Transverse colon (tissue), 4 donors: ENCODE results near the gene KYNU. TPM values are rescaled to one million over a fixed set of nuclear protein-coding genes. Genes with fewer than 3 reads are reported as not detected.
"Not testable (repeated sequence)": the region's sequence is repeated elsewhere in the genome, so short reads cannot be mapped to it uniquely, and the experiment has no call there.

Experiments
- DNase-seq: peaks from one replicate; pipeline ENCODE4 v3.0.0-alpha.2; 2019
- H3K27ac ChIP-seq, 4 donors: fragments of 200-600 bp; sonication (generic); 2 replicates each; pipeline ENCODE4 v1.5.1; 2016 to 2018; ENCODE audit warnings: inconsistent platforms in 4 of 4
- H3K27me3 ChIP-seq: fragments of 200-600 bp; sonication (generic); 2 replicates; pipeline ENCODE4 v1.5.1; 2017; ENCODE audit warnings: inconsistent platforms
- H3K36me3 ChIP-seq, 4 donors: fragments of 200-600 bp; sonication (generic); 2 replicates each; pipeline ENCODE4 v1.5.1; 2017 to 2019; ENCODE audit warnings: inconsistent platforms in 4 of 4
- H3K4me1 ChIP-seq, 4 donors: fragments of 200-600 bp; sonication (generic); 2 replicates each; pipeline ENCODE4 v1.5.1; 2017 to 2020; ENCODE audit warnings: inconsistent platforms in 4 of 4
- H3K4me3 ChIP-seq, 4 donors: fragments of 200-600 bp; sonication (generic); 1 replicate in 1 of 4; 2 replicates in 3 of 4; pipeline versions ENCODE4 v1.5.1 to v1.6.1; 2017 to 2019; ENCODE audit warnings: inconsistent platforms in 4 of 4
- H3K9me3 ChIP-seq, 2 donors: fragments of 200-600 bp; sonication (generic); 2 replicates each; pipeline ENCODE4 v1.5.1; 2017 to 2019; ENCODE audit warnings: inconsistent platforms in 2 of 2
- EP300 ChIP-seq: sonication (generic); formaldehyde crosslinking; IDR thresholded peaks from one replicate; pipeline ENCODE4 v1.6.1; 2017; ENCODE audit warnings: antibody characterized with exemption, low read depth
- POLR2A ChIP-seq: fragments of 450-650 bp; IDR thresholded peaks from one replicate; pipeline ENCODE4 v1.6.1; 2016; ENCODE audit warnings: antibody characterized with exemption, mild to moderate bottlenecking, moderate library complexity
- POLR2AphosphoS5 ChIP-seq, 3 donors: sonication (generic); formaldehyde crosslinking; IDR thresholded peaks; one replicate each; pipeline ENCODE4 v1.6.1; 2016; ENCODE audit warnings: antibody characterized with exemption in 3 of 3
- WGBS, 2 donors: methylation state at CpG; one replicate each; pipeline ENCODE4 v1.1.5; 2018; ENCODE audit warnings: low coverage in 1 of 2; 5-methylcytosine and 5-hydroxymethylcytosine counted together
- in situ Hi-C, 4 donors: fragments of 200-750 bp; cut with MboI; loops; one replicate each; pipeline versions ENCODE4 v1.15.0 to v1.15.1; 2017; ENCODE audit warnings: low sequenced_read_pairs in 3 of 4, low pct_ligation_motif_present in 1 of 4, low pct_unique_long_range_greater_than_20kb in 1 of 4
- intact Hi-C: fragments of 100-400 bp; cut with DNase I; formaldehyde crosslinking; loops from one replicate; pipeline ENCODE4 v1.15.1; 2023; ENCODE audit warnings: low total_unique reads
- total RNA-seq, 4 donors: library from RNA; depleted of rRNA; stranded (reverse); fragments of >200 nt; gene quantifications; one replicate each; pipeline ENCODE4 v1.1.0, GENCODE V29; 2016
- TF ChIP-seq, protein P1 (sequence below), 5 experiments: fragments of 200-600 bp in 3 of 5; fragments of 450-650 bp in 2 of 5; sonication (generic) in 3 of 5; IDR thresholded peaks; 1 replicate in 2 of 5; 2 replicates in 3 of 5; pipeline ENCODE4 v1.5.1; 2016 to 2017; ENCODE audit warnings: antibody characterized with exemption in 5 of 5, inconsistent platforms in 3 of 5, mild to moderate bottlenecking in 2 of 5, moderate library complexity in 1 of 5

The KYNU gene
- total RNA-seq, 4 donors from 2014 or later, result 1.2 to 4.6 TPM; not detected in 2

DNA sequence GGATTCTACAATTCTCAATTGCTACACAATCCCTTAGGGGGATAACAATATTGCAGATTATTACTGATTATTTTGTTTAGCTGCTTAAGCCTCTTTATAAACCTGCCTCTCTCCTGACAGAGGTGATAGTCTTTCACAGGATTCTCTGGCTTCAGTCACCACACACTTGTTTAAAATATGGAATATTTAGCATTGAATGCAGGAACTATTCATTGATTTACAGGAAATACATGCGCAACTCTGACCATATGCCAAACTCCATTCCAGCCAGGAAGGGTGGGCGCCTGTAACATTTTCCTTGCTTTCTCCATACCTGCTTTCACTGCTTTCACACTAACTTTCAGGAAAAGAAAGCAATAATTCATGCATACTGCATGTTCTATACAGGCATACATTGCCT, 207.0 kb downstream of the KYNU start:
- Histone ChIP-seq H3K9me3 (no peaks in the 10 kb centered on the region), H3K4me1 (no peaks in the 10 kb centered on the region), H3K27me3 (no peaks in the 10 kb centered on the region), H3K4me3 (no peak overlapping the region), H3K36me3 (no peaks in the 10 kb centered on the region), H3K27ac (no peak overlapping the region)
- intact Hi-C loops (loop anchor here (5.0 kb wide), 1 partner anchor 1643 kb away; no protein-coding TSS in a partner anchor), in situ Hi-C loops (no loop called here)
- WGBS, 2 donors, result 83 to 91% methylated on average over 2 of the region's 2 CpGs
- DNase-seq, result no peak
- TF ChIP-seq POLR2A (no peak), EP300 (no peak), POLR2AphosphoS5 (IDR thresholded peaks at IDR 0.05) (no peak)
- TF ChIP-seq, protein P1, sequence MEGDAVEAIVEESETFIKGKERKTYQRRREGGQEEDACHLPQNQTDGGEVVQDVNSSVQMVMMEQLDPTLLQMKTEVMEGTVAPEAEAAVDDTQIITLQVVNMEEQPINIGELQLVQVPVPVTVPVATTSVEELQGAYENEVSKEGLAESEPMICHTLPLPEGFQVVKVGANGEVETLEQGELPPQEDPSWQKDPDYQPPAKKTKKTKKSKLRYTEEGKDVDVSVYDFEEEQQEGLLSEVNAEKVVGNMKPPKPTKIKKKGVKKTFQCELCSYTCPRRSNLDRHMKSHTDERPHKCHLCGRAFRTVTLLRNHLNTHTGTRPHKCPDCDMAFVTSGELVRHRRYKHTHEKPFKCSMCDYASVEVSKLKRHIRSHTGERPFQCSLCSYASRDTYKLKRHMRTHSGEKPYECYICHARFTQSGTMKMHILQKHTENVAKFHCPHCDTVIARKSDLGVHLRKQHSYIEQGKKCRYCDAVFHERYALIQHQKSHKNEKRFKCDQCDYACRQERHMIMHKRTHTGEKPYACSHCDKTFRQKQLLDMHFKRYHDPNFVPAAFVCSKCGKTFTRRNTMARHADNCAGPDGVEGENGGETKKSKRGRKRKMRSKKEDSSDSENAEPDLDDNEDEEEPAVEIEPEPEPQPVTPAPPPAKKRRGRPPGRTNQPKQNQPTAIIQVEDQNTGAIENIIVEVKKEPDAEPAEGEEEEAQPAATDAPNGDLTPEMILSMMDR (IDR thresholded peaks at IDR 0.05), result no peak

DNA sequence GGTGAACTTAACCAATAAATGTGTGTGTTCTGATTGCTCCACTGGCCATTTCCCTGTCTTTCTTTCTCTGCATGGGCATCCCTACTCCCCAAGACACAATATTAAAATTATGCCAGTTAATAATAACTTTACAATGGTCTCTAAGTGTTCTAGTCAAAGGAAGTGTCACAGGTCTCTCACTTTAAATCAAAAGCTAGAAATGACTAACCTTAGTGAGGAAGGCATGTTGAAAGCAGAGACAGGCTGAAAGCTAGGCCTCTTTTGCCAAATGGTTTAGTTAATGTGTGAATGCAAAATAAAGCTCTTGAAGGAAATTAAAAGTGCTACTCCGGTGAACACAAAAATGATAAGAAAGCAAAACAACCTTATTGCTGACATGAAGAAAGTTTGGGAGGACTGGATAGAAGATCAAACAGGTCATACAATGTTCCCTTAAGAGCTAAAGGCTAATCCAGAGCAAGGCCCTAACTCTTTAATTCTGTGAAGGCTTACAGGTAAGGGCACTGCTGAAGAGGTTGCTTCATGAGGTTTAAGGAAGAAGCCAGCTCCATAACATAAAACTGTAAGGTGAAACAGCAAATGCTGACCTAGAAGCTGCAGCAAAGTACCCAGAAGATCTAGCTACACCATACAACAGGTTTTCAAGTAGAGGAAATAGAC, 207.8 kb downstream of the KYNU start:
- TF ChIP-seq EP300 (no peak), POLR2AphosphoS5 (IDR thresholded peaks at IDR 0.05) (no peak), POLR2A (no peak)
- TF ChIP-seq, protein P1 (IDR thresholded peaks at IDR 0.05), result no peak
- H3K36me3 ChIP-seq, result no peaks in the 10 kb centered on the region
- no peaks in the 10 kb centered on the region for H3K4me1 ChIP-seq
- WGBS, 2 donors, result 63% methylated on average over 1 of the region's 1 CpG
- no peaks in the 10 kb centered on the region for H3K9me3 ChIP-seq
- no peaks in the 10 kb centered on the region for H3K27me3 ChIP-seq
- in situ Hi-C loops, result no loop called here
- intact Hi-C loops, result no loop called here
- DNase-seq, result no peak
- H3K27ac ChIP-seq, result no peak overlapping the region
- no peak overlapping the region for H3K4me3 ChIP-seq

- intact Hi-C loops (no loop called here), in situ Hi-C loops (no loop called here)
- no peak for DNase-seq
- WGBS, 2 donors, result 0 to 65% methylated on average over 1 of the region's 1 CpG
- TF ChIP-seq EP300 (no peak), POLR2AphosphoS5 (IDR thresholded peaks at IDR 0.05) (no peak), POLR2A (no peak)
- TF ChIP-seq, protein P1 (IDR thresholded peaks at IDR 0.05), result no peak
- H3K4me1 ChIP-seq, result no peaks in the 10 kb centered on the region
- no peaks in the 10 kb centered on the region for H3K36me3 ChIP-seq
- no peaks in the 10 kb centered on the region for H3K9me3 ChIP-seq
- no peak overlapping the region for H3K27ac ChIP-seq
- no peaks in the 10 kb centered on the region for H3K27me3 ChIP-seq
- H3K4me3 ChIP-seq, result no peak overlapping the region
These were observed 209.6 kb downstream of the KYNU start for GRCh38 chr2:143087033-143087432.

- intact Hi-C loops (no loop called here), in situ Hi-C loops (no loop called here)
- H3K4me3 ChIP-seq, result no peak overlapping the region
- WGBS, 2 donors, result 88 to 92% methylated on average over 4 of the region's 4 CpGs
- H3K9me3 ChIP-seq, result no peaks in the 10 kb centered on the region
- DNase-seq, result no peak
- TF ChIP-seq POLR2AphosphoS5 (IDR thresholded peaks at IDR 0.05) (no peak), POLR2A (no peak), EP300 (no peak)
- TF ChIP-seq, protein P1 (IDR thresholded peaks at IDR 0.05), result no peak
- no peak overlapping the region for H3K27ac ChIP-seq
- H3K27me3 ChIP-seq, result no peaks in the 10 kb centered on the region
- H3K4me1 ChIP-seq, result no peaks in the 10 kb centered on the region
- no peaks in the 10 kb centered on the region for H3K36me3 ChIP-seq
These were observed 210.9 kb downstream of the KYNU start for GRCh38 chr2:143088388-143088787.

- H3K27ac ChIP-seq, intact Hi-C loops, H3K27me3 ChIP-seq, H3K9me3 ChIP-seq, in situ Hi-C loops, DNase-seq, H3K4me1 ChIP-seq, H3K4me3 ChIP-seq, H3K36me3 ChIP-seq: not testable (repeated sequence)
- 96% methylated on average over 12 of the region's 12 CpGs; no CpG with 5 or more reads in 1 of the 2 donors for WGBS, 2 donors
These were observed 212.1 kb downstream of the KYNU start for GRCh38 chr2:143089520-143089919.
